H9 (cell line): ENCODE results near the gene RNF13. TPM values are rescaled to one million over a fixed set of nuclear protein-coding genes. Genes with fewer than 3 reads are reported as not detected.

Experiments
- DNase-seq: peaks from one replicate; pipeline ENCODE4 v3.0.0-alpha.2; 2017
- H2AFZ ChIP-seq: one replicate; pipeline ENCODE4 v1.6.1; 2013; ENCODE audit warnings: mild to moderate bottlenecking, low read length, control low read depth, moderate library complexity
- H2AK5ac ChIP-seq: 2 replicates; pipeline ENCODE4 v1.6.1; 2013; ENCODE audit warnings: low read length, control low read depth, mixed read lengths; ENCODE audit not compliant: insufficient read length
- H2BK120ac ChIP-seq: one replicate; pipeline ENCODE4 v1.6.1; 2013; ENCODE audit warnings: low read depth, mild to moderate bottlenecking, low read length, control low read depth, inconsistent platforms; ENCODE audit not compliant: poor library complexity, severe bottlenecking
- H2BK12ac ChIP-seq: 2 replicates; pipeline ENCODE4 v1.6.1; 2013; ENCODE audit warnings: low read length, control low read depth, mixed read lengths, low read depth; ENCODE audit not compliant: insufficient read length
- H2BK15ac ChIP-seq: 2 replicates; pipeline ENCODE4 v1.6.1; 2013; ENCODE audit warnings: low read depth, low read length, control low read depth
- H2BK20ac ChIP-seq: one replicate; pipeline ENCODE4 v1.6.1; 2013; ENCODE audit warnings: low read depth, mild to moderate bottlenecking, low read length, control low read depth, inconsistent platforms; ENCODE audit not compliant: poor library complexity, severe bottlenecking
- H2BK5ac ChIP-seq: 2 replicates; pipeline ENCODE4 v1.6.1; 2013; ENCODE audit warnings: low read length, control low read depth, mixed read lengths; ENCODE audit not compliant: insufficient read length
- H3K14ac ChIP-seq: 2 replicates; pipeline ENCODE4 v1.6.1; 2013; ENCODE audit warnings: low read length, control low read depth; ENCODE audit not compliant: insufficient read depth
- H3K18ac ChIP-seq: 2 replicates; pipeline ENCODE4 v1.6.1; 2013; ENCODE audit warnings: low read depth, mild to moderate bottlenecking, mixed read lengths, low read length, control low read depth; ENCODE audit not compliant: insufficient read length
- H3K23ac ChIP-seq: 2 replicates; pipeline ENCODE4 v1.6.1; 2013; ENCODE audit warnings: low read length, control low read depth, mixed read lengths, low read depth; ENCODE audit not compliant: insufficient read length
- H3K23me2 ChIP-seq: 2 replicates; pipeline ENCODE4 v1.6.1; 2013; ENCODE audit warnings: low read depth, mild to moderate bottlenecking, mixed read lengths, low read length, control low read depth; ENCODE audit not compliant: insufficient read length, poor library complexity, severe bottlenecking
- H3K27ac ChIP-seq: 2 replicates; pipeline ENCODE4 v1.5.1; 2013; ENCODE audit warnings: low read length, control low read depth, mixed read lengths, low read depth; ENCODE audit not compliant: insufficient read length
- H3K27me3 ChIP-seq: 2 replicates; pipeline ENCODE4 v1.6.1; 2013; ENCODE audit warnings: low read length, control low read depth, inconsistent platforms; ENCODE audit not compliant: insufficient read depth
- H3K4ac ChIP-seq: 2 replicates; pipeline ENCODE4 v1.6.1; 2013; ENCODE audit warnings: low read depth, mild to moderate bottlenecking, control low read depth, inconsistent platforms, low read length, moderate library complexity
- H3K4me1 ChIP-seq: 2 replicates; pipeline ENCODE4 v1.6.1; 2013; ENCODE audit warnings: low read length, control low read depth, inconsistent platforms; ENCODE audit not compliant: insufficient read depth
- H3K4me2 ChIP-seq: 2 replicates; pipeline ENCODE4 v1.6.1; 2013; ENCODE audit warnings: low read length, control low read depth, mixed read lengths; ENCODE audit not compliant: insufficient read length, insufficient read depth
- H3K56ac ChIP-seq: 2 replicates; pipeline ENCODE4 v1.6.1; 2013; ENCODE audit warnings: low read depth, mild to moderate bottlenecking, mixed read lengths, low read length, control low read depth; ENCODE audit not compliant: insufficient read length
- H3K79me1 ChIP-seq: 2 replicates; pipeline ENCODE4 v1.6.1; 2013; ENCODE audit warnings: low read depth, mild to moderate bottlenecking, moderate library complexity, low read length, control low read depth, inconsistent platforms; ENCODE audit not compliant: insufficient read depth, poor library complexity, severe bottlenecking
- H3K79me2 ChIP-seq: 2 replicates; pipeline ENCODE4 v1.6.1; 2013; ENCODE audit warnings: low read length, control low read depth, inconsistent platforms; ENCODE audit not compliant: insufficient read depth
- H3K9ac ChIP-seq: 2 replicates; pipeline ENCODE4 v1.6.1; 2013; ENCODE audit warnings: low read length, control low read depth, mixed read lengths; ENCODE audit not compliant: insufficient read length; ENCODE audit errors: extremely low read depth
- H3K9me3 ChIP-seq: one replicate; pipeline ENCODE4 v1.6.1; 2013; ENCODE audit warnings: low read depth, low read length, inconsistent platforms; ENCODE audit not compliant: control insufficient read depth
- H3T11ph ChIP-seq: one replicate; pipeline ENCODE4 v1.6.1; 2013; ENCODE audit warnings: mild to moderate bottlenecking, low read length, control low read depth, inconsistent platforms
- H4K20me1 ChIP-seq: one replicate; pipeline ENCODE4 v1.6.1; 2013; ENCODE audit not compliant: control insufficient read depth, insufficient read length, insufficient read depth
- H4K5ac ChIP-seq: 2 replicates; pipeline ENCODE4 v1.6.1; 2013; ENCODE audit warnings: low read depth, mild to moderate bottlenecking, mixed read lengths, low read length, control low read depth; ENCODE audit not compliant: insufficient read length
- H4K8ac ChIP-seq: replicated peaks from 2 replicates; pipeline ENCODE4 v1.6.1; 2013; ENCODE audit warnings: low read length, control low read depth, mixed read lengths, low read depth; ENCODE audit not compliant: insufficient read length
- H4K91ac ChIP-seq: 2 replicates; pipeline ENCODE4 v1.6.1; 2013; ENCODE audit warnings: low read depth, mild to moderate bottlenecking, moderate library complexity, mixed read lengths, low read length, control low read depth; ENCODE audit not compliant: insufficient read length
- H3K27ac Mint-ChIP-seq, 3 experiments: 2 replicates in 2 of 3; 3 replicates in 1 of 3; pipeline ENCODE4 v1.8.0; 2020 to 2021; ENCODE audit warnings: mixed read lengths in 3 of 3, mild to moderate bottlenecking in 1 of 3, moderate library complexity in 1 of 3
- H3K27me3 Mint-ChIP-seq: 2 replicates; pipeline ENCODE4 v1.8.0; 2021; ENCODE audit warnings: low read depth, mild to moderate bottlenecking, moderate library complexity, mixed read lengths
- H3K36me3 Mint-ChIP-seq, 3 experiments: 2 replicates in 2 of 3; 3 replicates in 1 of 3; pipeline ENCODE4 v1.8.0; 2020 to 2021; ENCODE audit warnings: low read depth in 3 of 3, mixed read lengths in 3 of 3; ENCODE audit not compliant: insufficient read depth in 1 of 3
- H3K4me1 Mint-ChIP-seq, 2 experiments: 2 replicates each; pipeline ENCODE4 v1.8.0; 2020; ENCODE audit warnings: mixed read lengths in 2 of 2
- H3K4me3 Mint-ChIP-seq, 2 experiments: 2 replicates in 1 of 2; 3 replicates in 1 of 2; pipeline ENCODE4 v1.8.0; 2020 to 2021; ENCODE audit warnings: mild to moderate bottlenecking in 2 of 2, mixed read lengths in 2 of 2, moderate library complexity in 1 of 2
- H3K9me3 Mint-ChIP-seq, 2 experiments: 2 replicates in 1 of 2; 3 replicates in 1 of 2; pipeline ENCODE4 v1.8.0; 2020; ENCODE audit warnings: mild to moderate bottlenecking in 2 of 2, mixed read lengths in 2 of 2, moderate library complexity in 1 of 2
- CTCF ChIP-seq: fragments of 200-600 bp; sonication (generic); conservative IDR thresholded peaks from 3 replicates; pipeline ENCODE4 v1.8.0; 2021; ENCODE audit warnings: antibody characterized with exemption, mild to moderate bottlenecking
- total RNA-seq: library from RNA; stranded (reverse); gene quantifications from 2 replicates; pipeline ENCODE4 v1.2.1, GENCODE V29; 2021

RNF13 gene
- total RNA-seq, 1 experiment from 2014 or later: 23.4 TPM

GRCh38 chr3:149809699-149810098, 3.3 kb upstream of the RNF13 start:
- Histone ChIP-seq H4K91ac (no peak overlapping the region), H3K79me1 (no peaks in the 10 kb centered on the region), H3K27me3 (no peaks in the 10 kb centered on the region), H3K14ac (no peak overlapping the region), H4K20me1 (no peaks in the 10 kb centered on the region), H3K9me3 (no peaks in the 10 kb centered on the region), H3K4me2 (no peak overlapping the region), H3K79me2 (no peaks in the 10 kb centered on the region; the same call in 1 of the 2 replicates), H3T11ph (no peak overlapping the region), H2BK5ac (no peak overlapping the region), H3K27ac (no peak overlapping the region), H2BK20ac (no peak overlapping the region), H3K18ac (no peak overlapping the region), H3K4me1 (no peaks in the 10 kb centered on the region), H3K23ac (no peak overlapping the region), H3K9ac (no peak overlapping the region), H2AFZ (no peak overlapping the region), H2AK5ac (no peak overlapping the region), H3K23me2 (peaks cover 10% of the 10 kb centered on the region), H2BK12ac (no peak overlapping the region), H4K8ac (no peak overlapping the region), H4K5ac (no peak overlapping the region), H2BK120ac (no peak overlapping the region), H3K56ac (no peak overlapping the region), H2BK15ac (no peak overlapping the region), H3K4ac (no peak overlapping the region)
- Mint-ChIP-seq H3K4me3 (no peak overlapping the region), H3K9me3 (no peaks in the 10 kb centered on the region; a peak in 1 of 5 replicates), H3K27ac (no peak overlapping the region; a peak in 1 of 7 replicates), H3K27me3 (no peaks in the 10 kb centered on the region; the same call in none of the 2 replicates), H3K36me3 (no peaks in the 10 kb centered on the region), H3K4me1 (peaks cover 14% of the 10 kb centered on the region in 2 experiments)
- no peak for DNase-seq
- TF ChIP-seq CTCF: no peak
